GM10248 (cell line): ENCODE measurements around the gene ZNF727.
"Not testable (repeated sequence)": the region's sequence is repeated elsewhere in the genome, so short reads cannot be mapped to it uniquely, and the experiment has no call there.

ENCODE experiments used
- CTCF ChIA-PET: fragments of 300-600 bp; sonication (Branson Sonifier 250); formaldehyde crosslinking; extraction: SDS; loops from one replicate; lab custom pipeline; 2021; ENCODE audit warnings: antibody characterized with exemption; lab: Yijun Ruan, JAX
- POLR2A ChIA-PET: fragments of 350-650 bp; sonication (Branson Sonifier 250); formaldehyde crosslinking; extraction: SDS; loops from one replicate; lab custom pipeline; 2020; ENCODE audit warnings: antibody characterized with exemption; lab: Yijun Ruan, JAX
- DNase-seq: peaks from one replicate; pipeline ENCODE4 v3.0.0; 2012; ENCODE audit errors: extremely low spot score
- TF ChIP-seq, protein P1 (sequence below): IDR thresholded peaks from 2 replicates; pipeline ENCODE4 v1.5.1; 2012; ENCODE audit warnings: mild to moderate bottlenecking, low read depth; ENCODE audit errors: extremely low read depth, missing control alignments, control extremely low read depth

The ZNF727 gene

GRCh38 chr7:64078699-64078994 is 33.4 kb downstream of the ZNF727 start:
- DNase-seq: no peak
- TF ChIP-seq, protein P1, sequence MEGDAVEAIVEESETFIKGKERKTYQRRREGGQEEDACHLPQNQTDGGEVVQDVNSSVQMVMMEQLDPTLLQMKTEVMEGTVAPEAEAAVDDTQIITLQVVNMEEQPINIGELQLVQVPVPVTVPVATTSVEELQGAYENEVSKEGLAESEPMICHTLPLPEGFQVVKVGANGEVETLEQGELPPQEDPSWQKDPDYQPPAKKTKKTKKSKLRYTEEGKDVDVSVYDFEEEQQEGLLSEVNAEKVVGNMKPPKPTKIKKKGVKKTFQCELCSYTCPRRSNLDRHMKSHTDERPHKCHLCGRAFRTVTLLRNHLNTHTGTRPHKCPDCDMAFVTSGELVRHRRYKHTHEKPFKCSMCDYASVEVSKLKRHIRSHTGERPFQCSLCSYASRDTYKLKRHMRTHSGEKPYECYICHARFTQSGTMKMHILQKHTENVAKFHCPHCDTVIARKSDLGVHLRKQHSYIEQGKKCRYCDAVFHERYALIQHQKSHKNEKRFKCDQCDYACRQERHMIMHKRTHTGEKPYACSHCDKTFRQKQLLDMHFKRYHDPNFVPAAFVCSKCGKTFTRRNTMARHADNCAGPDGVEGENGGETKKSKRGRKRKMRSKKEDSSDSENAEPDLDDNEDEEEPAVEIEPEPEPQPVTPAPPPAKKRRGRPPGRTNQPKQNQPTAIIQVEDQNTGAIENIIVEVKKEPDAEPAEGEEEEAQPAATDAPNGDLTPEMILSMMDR: no peak
- POLR2A ChIA-PET: no interaction called here

DNA sequence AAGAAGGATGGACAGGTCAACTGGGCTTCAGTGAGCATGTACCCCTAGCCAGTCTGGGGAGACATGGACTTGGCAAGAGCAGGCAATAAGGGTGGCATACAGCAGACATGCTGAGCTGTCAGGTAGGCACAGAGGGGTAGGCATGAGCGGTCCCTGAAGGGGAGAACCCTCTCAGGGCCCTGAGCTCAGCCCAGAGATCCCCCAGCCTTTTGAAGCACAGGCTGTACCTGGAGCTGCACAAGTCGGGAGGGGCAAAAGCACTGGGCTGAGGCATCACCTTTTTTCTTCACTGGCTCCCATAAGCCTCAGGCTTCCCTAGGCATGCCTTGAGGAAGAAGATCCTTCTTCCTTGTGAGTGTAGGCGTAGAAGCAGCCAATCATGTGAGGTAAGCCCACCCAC is 42.3 kb downstream of the ZNF727 start:
- DNase-seq: no peak
- ChIA-PET POLR2A (no interaction called here), CTCF (interaction anchor here (1.0 kb wide), 1 partner anchor 8 kb away, joined by 4 read pairs; no protein-coding TSS in a partner anchor)
- TF ChIP-seq, protein P1: no peak

More at GRCh38 chr7:64078699-64078994, 33.4 kb downstream of the ZNF727 start:
- CTCF ChIA-PET: no interaction called here

DNA sequence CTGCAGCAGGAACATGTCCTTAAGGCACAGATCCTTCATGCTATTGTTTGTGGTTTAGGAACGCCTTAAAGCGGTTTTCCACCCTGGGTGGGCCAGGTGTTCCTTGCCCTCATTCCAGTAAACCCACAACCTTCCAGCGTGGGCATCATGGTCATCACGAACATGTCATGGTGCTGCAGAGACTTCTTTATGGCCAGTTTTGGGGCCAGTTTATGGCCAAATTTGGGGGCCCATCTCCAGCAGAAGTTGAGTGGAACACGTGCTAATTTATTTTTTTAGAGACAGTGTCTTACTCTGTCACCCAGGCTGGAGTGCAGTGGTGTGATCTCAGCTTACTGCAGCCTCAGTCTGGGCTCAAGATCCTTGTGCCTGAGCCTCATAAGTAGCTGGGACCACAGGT is 43.6 kb downstream of the ZNF727 start:
- POLR2A ChIA-PET, DNase-seq, CTCF ChIA-PET: not testable (repeated sequence)
